ENCODE data around the gene ATP10B.

ATP10B gene

DNA sequence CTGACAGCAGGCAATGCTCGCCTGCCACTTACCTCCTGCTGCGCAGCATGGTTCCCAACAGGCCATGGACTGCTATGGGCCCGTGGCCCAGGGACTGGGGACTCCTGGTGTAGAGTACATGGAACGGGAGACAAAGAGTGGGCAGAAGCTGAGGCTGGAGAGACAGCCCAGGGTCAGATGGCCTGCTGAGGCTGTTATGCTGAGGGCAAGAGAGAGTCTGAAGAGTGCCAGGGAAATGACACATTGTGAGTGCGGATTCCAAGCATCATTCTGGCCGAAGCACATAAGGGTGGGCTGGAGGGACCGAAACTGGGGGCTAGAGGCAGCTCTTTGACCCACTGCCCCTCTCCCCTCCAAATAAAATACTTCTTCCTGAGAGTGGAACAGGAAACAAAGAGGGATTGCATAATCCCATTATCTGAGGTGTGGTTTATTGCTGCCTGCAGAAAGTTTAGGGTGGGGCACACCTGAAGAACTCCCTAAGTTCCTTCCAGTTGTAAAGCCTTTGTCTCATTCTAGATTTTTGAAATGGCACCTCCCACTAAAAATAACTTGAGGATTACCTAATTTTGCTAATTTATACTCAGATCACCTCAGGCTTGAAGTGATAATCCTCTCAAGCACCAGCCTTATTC lies 158.1 kb downstream of the ATP10B start:
- TF ChIP-seq, protein P1, sequence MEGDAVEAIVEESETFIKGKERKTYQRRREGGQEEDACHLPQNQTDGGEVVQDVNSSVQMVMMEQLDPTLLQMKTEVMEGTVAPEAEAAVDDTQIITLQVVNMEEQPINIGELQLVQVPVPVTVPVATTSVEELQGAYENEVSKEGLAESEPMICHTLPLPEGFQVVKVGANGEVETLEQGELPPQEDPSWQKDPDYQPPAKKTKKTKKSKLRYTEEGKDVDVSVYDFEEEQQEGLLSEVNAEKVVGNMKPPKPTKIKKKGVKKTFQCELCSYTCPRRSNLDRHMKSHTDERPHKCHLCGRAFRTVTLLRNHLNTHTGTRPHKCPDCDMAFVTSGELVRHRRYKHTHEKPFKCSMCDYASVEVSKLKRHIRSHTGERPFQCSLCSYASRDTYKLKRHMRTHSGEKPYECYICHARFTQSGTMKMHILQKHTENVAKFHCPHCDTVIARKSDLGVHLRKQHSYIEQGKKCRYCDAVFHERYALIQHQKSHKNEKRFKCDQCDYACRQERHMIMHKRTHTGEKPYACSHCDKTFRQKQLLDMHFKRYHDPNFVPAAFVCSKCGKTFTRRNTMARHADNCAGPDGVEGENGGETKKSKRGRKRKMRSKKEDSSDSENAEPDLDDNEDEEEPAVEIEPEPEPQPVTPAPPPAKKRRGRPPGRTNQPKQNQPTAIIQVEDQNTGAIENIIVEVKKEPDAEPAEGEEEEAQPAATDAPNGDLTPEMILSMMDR (IDR thresholded peaks at IDR 0.05): no peak
- H3K27ac ChIP-seq: no peak overlapping the region

DNA sequence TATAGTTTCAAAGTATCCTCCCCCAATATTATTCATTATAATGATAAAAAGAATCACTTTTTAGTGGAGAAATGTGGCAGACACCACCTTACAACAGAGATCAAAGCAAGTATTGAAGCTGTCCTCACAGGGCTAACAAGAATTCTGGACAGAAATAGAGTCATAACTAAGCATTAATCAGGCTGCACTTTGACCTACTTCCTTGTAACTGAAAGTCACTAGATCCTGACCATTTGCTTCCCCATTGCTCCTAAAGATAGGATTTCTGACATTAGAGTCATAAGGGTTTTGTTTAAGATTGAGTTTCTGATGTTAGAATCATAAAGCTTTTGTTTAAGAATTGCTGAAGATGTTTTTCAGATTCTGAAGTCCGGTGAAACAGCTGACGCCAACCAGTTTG lies 159.7 kb downstream of the ATP10B start:
- H3K4me3 ChIP-seq: no peak overlapping the region
- peak overlapping the region in 1 of 2 donors; percentile 10 for H3K27ac ChIP-seq
- TF ChIP-seq, protein P1 (IDR thresholded peaks at IDR 0.05): no peak
- no peak for DNase-seq (ENCODE audit: low spot score)

More for the DNA sequence above, 158.1 kb downstream of the ATP10B start:
- no peak for DNase-seq (ENCODE audit: low spot score)
- H3K4me3 ChIP-seq: no peak overlapping the region

DNA sequence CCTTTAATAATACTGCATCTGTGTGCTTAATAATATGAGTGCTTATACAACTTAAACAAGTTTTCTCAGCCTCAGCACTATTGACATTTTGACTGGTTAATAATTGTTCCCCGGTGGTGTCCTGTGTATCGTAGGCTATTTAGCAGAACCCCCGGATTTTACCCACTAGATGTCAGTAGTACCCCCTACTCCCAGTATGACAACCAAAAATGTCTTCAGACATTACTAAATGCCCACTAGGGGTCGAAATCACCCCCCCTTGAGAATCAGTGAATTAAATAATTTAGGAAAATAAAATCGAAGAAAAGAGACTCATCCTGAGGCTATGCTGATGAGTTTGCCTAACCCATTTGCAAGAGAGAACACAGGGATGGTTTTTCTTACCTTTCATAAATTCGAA lies 166.3 kb downstream of the ATP10B start:
- DNase-seq (ENCODE audit: low spot score): no peak
- TF ChIP-seq, protein P1 (IDR thresholded peaks at IDR 0.05): no peak
- no peak overlapping the region for H3K27ac ChIP-seq
- no peak overlapping the region for H3K4me3 ChIP-seq

DNA sequence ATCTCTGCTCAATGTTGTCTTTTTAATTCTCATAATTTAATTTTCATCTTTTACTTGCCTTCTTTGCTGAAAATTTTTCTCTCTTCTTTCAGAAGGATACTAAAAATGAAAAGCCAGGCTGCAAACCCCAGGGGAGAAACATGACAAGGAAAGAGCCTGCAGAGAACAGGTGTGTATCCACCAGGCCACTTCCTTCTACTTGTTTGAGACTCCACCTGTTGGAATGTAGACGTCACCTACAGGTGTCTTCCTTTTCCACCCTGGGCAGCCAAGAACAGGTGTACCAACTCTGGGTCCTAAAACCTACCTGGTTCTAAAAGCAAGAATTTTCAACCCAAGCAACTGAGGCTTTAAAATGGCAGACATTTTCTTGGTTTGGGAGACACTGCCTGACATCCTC lies 166.8 kb downstream of the ATP10B start:
- DNase-seq (ENCODE audit: low spot score): no peak
- Histone ChIP-seq H3K4me3 (no peak overlapping the region), H3K27ac (no peak overlapping the region)
- TF ChIP-seq, protein P1 (IDR thresholded peaks at IDR 0.05): no peak

DNA sequence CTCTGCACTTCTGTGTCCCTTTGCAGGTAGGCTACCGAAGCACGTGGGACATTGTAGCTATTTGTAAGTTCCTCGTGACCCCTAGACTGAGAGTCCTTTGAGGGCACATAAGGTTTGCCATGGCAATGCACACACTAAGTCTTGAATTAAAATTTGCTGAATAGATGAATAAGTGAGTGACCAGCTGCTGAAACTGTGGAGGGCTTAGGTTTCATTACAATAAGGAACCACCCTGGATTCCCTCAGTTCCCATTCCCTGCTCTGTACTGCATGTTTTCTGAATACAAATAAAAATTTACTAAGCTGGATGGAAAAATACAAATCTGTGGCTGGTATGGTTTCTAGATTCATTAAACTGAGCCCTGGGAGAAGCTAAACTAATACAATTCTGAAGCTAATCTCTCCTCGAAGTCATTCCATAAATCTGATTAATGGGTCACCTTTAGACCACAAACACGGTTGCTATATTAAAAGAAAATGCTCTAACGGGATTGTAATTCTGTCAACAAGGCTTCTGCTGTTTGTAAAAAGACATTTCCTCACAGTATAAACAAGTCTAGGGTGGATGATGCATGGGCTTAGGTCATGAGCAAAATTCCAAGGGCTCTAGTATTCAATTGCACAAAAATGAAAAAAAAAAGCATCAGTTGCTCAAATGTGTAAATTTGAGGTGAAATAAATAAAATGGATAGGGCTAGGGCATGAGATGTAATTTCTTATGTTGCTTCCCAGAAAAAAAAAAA lies 172.3 kb downstream of the ATP10B start:
- DNase-seq (ENCODE audit: low spot score): no peak
- H3K27ac ChIP-seq: no peak overlapping the region
- TF ChIP-seq, protein P1 (IDR thresholded peaks at IDR 0.05): no peak
- H3K4me3 ChIP-seq: no peak overlapping the region

DNA sequence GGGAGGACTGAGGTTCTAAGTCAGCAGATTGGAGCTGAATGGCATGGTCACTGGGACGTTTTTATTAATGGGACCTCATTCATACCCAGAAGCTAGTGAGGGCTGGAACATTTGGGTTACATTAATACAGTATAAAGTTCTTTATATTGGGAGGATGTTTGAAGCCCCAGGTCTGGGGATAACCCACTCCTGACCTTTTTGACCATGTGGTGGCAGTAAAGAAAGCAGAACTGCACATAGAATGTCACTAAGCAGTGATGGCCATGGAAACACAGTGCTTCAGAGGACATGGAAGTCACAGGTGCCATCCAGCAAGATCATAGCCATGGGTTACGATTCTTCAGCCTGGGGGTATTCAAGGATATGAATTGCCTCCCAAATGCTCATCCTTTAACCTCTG lies 176.0 kb downstream of the ATP10B start:
- no peak overlapping the region for H3K4me3 ChIP-seq
- DNase-seq (ENCODE audit: low spot score): no peak
- TF ChIP-seq, protein P1 (IDR thresholded peaks at IDR 0.05): no peak
- H3K27ac ChIP-seq: no peak overlapping the region

DNA sequence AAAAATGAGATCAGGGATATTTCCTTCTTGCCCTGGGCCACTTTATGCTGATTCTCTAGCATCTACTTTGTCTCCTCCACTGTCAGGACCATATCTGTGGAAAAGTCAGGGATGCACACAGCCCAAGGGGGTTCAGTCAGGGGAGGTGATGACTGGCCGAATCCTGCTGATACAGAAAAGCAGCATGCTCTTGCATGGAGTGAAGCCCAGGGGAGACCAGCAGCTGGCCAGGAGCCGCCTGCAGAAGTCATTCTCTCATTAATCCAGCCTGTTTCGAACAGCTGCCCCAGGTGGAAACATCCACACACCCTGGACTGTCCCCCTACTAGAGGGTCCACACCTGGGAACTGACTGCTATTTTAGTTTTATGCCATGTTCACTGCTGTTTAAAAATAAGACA lies 177.1 kb downstream of the ATP10B start:
- DNase-seq (ENCODE audit: low spot score): no peak
- TF ChIP-seq, protein P1 (IDR thresholded peaks at IDR 0.05): no peak
- Histone ChIP-seq H3K4me3 (no peak overlapping the region), H3K27ac (no peak overlapping the region)

Measured in coronary artery (tissue), 2 donors.